Activated gamma-delta T cell treated with anti-CD3 and anti-CD28 coated beads, Interleukin-2, amount 50 U/mL, for 16 hours (primary cell): Measurements from ENCODE around the gene TMEM52B.
A peak's percentile ranks its signal among the peaks of the same experiment; 100 is the strongest.
"Not testable (repeated sequence)": the region's sequence is repeated elsewhere in the genome, so short reads cannot be mapped to it uniquely, and the experiment has no call there.

Experiments used
- DNase-seq: peaks from one replicate; pipeline ENCODE4 v3.0.0-alpha.2; 2020; ENCODE audit warnings: low read depth

The TMEM52B gene

DNA sequence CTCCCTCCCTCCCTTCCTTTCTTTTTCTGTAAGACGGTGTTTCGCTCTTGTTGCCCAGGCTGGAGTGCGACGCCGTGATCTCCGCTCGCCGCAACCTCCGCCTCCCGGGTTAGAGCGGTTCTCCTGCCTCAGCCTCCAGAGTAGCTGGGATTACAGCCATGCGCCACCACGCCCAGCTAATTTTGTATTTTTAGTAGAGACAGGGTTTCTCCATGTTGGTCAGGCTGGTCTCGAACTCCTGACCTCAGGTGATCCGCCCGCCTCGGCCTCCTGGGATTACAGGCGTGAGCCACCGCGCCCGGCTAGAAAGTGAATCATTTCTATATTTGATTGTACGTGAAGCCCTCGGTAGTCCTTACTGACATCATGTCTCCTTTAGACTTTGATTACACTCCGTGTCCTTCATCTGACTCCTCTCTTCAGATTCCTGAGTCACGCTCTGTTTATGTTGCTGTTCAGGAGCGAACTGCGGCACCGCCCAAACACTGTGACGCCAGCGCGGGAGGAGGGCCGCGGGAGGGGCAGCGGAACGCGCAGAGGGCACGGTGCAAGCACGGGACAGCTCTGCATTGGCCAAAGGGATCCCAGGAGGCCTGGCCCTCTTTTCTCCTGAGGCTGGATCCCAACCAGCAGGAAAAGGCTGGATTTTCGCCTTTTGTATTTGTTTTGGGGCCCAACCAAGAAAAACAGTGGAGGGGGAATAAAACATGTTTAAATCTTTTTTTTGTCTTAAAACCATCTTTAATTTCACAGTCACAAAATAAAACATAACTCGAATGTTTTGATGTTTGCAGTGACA, 33.3 kb downstream of the TMEM52B start:
- peak; percentile 75 for DNase-seq

DNA sequence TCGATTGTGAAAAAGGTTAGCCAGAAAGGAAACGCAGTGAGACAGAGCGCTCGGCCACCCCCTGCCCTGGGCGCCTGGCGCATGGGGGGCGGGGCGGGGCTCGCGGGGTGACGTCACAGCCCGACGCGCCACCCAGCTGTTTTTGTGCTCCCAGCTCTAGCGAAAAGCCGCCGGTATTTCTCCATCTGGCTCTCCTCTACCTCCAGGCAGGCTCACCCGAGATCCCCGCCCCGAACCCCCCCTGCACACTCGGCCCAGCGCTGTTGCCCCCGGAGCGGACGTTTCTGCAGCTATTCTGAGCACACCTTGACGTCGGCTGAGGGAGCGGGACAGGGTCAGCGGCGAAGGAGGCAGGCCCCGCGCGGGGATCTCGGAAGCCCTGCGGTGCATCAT, 33.9 kb downstream of the TMEM52B start, which contains the start of gene GABARAPL1:
TSS of gene GABARAPL1 (plus strand) at position 139 of the 393 bp plus-strand sequence. CDS start at position 392, 253 bp downstream.
- peak; percentile 74 for DNase-seq

DNA sequence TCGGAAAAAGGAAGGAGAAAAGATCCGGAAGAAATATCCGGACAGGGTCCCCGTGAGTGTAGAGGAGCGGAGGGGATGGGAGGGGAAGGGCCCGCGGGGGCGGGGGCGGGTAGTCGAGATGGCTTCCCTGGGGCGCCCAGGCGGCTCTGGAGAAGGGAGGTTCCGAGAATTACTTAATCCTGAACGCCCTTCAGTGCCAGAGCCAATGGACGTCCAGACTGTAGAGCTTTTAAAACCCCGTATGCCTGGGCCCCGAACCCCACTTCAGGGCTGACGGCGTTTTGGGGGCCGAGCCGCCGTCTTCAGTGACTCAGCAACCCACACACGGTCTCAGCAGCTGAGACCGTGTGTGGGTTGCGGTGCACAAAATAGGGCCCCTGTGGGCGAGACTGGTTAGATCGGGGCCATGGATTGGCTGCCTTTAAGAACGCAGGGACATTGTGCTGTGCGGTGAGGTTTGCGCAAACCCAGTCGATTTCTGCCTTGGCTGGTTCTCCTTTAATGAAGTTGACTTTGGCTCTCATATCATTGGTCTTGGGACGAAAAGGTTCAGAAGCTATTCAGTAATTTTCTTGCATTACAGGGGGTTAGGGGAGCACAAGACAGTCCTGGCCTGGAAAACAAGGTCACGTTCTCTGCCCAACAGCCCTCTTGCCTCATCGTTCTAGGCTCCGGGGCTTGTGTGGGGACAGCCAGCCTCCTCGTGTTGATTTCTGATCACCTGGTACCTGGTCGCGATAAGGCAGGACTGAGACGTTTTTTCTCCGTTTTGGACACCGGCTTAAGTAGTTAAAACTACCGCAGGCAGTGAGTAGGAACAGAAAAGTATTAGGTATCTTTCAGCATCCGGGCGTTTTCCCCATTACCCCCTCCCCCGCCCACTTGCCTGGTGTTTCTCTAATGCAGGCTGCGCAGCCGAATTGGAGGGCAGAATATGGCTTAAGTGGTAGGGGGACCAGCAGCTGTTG, 34.6 kb downstream of the TMEM52B start:
- peak; percentile 80 for DNase-seq

DNA sequence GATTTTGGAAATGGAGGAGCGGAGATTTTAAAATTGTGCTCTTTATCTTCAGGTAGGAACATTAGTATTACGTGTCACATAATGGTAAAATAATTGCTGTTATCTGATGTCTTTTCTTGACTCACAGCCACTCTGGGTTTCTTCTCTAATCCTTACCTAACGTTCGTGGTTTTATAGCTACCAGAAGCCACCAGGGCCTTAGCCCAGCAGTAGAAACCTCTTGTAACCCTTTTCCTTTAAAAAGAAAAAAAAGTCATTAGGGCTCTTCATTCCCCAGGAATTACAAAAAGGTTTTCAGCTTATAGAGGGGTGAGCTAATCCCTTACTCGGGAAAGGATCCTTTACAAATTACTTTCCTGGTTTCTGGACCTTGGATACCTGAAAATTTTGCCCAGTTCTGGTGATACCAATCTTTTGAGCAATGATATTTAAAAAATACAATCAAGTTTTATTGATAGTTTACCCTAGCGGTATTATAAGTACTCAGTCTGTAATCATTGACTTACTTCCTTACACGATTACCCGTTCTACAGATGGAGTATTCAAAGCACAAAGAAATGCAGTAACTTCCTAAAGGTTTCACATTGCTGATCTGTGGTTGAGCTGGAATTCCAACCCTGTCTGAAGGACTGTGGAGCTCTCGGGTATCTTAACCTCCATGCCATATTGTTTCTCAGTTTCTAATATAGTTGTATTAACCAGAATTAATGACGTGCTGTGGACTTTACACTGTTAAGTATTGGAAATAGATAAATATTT, 35.5 kb downstream of the TMEM52B start:
- no peak for DNase-seq

DNA sequence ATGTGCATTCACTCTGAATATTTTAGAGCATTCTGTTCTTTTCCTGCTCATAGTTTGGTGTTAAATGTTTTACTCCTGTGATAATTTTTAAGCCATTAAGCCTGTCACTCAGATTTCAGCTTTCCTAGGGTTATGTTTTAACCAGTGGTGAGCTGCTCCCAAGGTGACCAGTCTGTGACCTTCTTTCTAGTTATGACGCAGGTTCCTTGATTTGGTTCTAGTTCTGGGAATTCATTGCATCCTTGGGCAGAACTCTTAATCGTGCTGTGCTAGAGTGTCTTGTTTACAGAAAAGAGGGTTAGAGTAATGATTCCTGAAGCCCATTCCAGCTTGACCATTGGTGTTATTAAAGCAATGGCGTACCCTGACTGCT, 36.0 kb downstream of the TMEM52B start:
- DNase-seq = no peak

DNA sequence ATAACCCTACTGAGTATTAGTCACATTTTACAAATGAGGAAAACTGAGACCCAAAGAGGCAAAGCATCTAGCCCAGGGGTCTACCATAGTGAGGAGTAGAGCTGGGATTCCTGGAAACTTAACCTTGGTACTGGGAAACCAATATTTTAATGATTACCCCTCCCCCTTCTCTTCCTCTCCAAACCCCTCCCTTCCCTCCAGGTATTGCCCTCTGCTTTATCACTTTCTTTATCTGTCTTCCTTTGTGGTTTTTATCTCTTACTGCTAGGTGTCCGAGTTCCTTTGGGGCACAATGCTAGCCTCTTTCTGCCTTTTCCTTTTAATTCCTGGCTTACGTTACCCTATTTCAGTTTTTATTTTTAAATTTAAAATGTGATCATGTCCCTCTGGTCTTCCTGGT, 36.6 kb downstream of the TMEM52B start:
- DNase-seq = no peak

DNA sequence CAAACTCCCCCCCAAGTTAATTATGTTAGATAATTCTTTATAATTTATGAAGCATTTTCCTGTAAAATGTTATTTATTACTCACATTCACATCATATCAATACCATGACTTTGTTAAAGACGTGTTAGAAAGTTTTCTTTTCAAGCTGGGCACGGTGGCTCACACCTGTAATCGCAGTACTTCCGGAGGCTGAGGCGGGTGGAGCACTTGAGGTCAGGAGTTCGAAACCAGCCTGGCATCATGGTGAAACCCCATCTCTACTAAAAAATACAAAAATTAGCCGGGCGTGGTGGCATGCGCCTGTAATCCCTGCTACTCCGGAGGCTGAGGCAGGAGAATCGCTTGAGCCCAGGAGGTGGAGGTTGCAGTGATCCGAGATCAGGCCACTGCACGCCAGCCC, 37.1 kb downstream of the TMEM52B start:
- DNase-seq = peak; percentile 12

DNA sequence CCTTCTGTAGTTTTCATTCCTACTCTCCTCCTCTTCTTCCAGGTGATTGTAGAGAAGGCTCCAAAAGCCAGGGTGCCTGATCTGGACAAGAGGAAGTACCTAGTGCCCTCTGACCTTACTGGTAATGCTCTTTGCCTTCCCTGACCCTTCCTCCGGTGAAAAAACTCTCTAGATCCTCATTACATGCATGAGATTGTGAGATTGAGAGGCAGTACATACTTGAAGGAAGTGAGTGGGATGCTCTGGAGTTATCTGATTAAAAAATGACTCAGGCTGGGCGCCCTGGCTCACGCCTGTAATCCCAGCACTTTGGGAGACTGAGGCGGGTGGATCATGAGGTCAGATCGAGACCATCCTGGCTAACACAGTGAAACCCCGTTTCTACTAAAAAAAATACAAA, 39.2 kb downstream of the TMEM52B start:
- no peak for DNase-seq

DNA sequence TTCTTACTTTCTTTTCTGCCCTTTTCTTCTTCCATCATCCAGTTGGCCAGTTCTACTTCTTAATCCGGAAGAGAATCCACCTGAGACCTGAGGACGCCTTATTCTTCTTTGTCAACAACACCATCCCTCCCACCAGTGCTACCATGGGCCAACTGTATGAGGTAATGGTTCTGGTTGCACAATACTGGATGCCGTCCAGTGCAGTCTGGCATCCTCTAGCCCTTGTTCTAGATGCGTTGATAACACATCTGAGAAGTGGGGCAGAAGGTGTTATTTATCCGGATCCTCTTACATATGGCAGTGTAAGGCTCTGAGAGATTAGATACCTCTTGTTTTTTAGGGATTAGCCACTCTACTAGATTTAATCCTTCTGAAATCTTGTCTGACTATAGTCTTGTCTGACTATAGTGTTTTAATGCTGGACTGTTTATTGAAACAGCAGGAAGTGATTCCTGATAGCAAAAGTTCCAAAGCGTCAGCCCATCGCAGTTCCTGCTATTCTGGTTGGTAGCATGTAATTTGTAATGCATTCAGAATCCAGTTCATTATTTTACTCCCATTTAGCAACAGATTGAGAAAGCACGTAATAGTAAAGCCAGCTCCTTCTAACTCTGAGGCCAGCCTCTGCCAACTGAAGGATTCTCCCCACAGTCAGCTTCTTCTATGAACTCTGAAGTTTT, 41.7 kb downstream of the TMEM52B start:
- DNase-seq = no peak

DNA sequence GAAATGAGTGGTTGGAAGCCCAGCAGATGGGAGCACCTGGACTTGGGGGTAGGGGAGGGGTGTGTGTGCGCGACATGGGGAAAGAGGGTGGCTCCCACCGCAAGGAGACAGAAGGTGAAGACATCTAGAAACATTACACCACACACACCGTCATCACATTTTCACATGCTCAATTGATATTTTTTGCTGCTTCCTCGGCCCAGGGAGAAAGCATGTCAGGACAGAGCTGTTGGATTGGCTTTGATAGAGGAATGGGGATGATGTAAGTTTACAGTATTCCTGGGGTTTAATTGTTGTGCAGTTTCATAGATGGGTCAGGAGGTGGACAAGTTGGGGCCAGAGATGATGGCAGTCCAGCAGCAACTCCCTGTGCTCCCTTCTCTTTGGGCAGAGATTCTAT, 43.0 kb downstream of the TMEM52B start:
- DNase-seq = no peak

DNA sequence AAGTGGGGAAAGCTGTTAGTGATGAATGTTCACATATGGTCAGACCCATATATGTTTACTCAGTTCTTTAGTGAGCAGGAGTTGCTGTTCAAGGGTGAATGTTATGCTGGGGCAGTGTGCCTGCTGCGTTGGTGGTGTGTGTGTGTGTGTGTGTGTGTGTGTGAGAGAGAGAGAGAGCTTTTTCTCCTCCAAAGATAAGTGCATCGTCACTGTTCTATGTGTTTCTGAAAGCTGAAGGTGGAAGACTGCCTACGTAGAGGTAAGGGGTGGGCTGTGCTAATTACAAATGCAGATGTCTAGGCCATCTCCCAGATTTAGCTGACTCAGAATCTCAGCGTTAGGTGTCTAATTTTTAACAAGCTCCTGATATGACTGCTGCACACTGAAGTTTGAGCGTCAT, 44.4 kb downstream of the TMEM52B start:
- DNase-seq = no peak

DNA sequence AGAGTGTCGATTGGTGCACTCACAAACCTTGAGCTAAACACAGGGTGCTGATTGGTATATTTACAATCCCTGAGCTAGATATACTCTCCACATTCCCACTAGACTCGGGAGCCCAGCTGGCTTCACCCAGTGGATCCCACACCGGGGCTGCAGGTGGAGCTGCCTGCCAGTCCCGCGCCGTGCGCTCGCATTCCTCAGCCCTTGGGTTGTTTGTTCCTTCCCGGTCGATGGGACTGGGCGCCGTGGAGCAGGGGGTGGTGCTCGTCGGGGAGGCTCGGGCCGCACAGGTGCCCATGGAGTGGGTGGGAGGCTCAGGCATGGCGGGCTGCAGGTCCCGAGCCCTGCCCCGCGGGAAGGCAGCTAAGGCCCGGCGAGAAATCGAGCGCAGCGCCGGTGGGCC, 46.6 kb downstream of the TMEM52B start:
- not testable (repeated sequence) for DNase-seq

DNA sequence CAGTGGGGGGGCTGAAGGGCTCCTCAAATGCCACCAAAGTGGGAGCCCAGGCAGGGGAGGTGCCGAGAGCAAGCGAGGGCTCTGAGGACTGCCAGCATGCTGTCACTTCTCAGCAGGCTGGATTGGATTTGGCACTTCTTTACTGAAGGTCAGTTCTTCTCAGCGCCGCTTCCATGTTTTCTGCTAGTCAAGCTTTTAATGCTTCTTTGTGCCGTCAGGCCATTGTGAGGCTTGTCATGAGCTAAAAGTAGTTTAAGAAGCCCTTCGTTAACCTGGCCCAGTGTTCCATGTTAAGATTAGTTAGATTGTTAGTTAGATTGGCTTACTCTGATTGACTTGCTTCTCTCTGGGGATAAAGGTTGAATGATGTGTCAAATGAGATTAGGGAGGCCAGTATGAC, 47.3 kb downstream of the TMEM52B start:
- DNase-seq = no peak

DNA sequence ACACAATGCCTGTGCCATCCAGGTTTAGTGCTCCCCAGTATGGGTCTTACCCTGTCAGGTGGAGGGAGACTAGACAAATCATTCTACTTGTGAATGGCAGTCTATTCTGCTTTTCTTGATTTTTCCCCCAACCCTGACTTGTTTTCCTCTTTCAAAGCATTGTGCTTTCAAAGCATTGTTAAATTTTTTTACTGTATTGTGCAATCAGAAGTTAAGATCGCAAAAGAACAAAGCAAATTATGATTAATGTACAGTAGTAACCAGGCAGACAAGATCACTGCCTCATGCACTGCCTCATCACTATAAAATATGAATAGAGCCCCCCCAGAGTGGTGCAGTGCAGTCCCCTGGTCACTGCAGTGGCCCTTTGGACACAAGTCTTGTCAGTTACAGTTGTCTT, 47.9 kb downstream of the TMEM52B start:
- DNase-seq = no peak

DNA sequence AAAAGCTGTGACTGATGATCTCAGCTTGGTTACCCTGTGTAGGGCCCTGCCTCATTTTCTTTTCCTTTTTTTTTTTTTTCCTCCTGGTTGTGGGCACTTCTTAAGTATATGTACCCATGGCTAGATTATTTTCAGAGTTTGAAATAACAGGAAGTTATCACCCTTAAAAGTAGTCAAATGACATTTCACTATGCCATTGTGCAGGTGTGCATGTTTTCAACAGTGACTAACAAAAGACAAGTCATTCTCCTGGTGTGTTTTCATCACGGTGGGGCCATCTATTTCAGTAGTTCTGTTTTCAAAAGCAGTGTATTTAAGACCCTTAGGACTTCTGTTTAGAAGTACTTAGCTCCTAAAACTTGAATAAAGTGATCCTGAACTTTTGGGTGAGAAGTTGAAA, 48.8 kb downstream of the TMEM52B start:
- no peak for DNase-seq

DNA sequence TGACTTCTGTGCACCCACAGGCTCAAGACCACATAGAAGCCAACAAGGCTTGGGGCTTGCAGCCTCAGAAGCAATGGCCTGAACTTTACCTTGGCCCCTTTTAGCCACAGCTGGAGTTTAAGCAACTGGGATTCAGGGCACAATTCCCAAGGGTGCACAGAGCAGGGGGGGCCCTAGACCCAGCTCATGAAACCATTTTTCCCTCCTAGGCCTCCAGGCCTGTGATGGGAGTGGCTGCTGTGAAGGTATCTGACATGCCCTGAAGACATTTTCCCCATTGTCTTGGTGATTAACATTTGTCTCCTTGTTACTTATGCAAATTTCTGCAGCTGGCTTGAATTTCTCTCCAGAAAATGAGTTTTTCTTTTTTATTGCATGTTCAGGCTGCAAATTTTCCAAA, 55.7 kb downstream of the TMEM52B start:
- no peak for DNase-seq

DNA sequence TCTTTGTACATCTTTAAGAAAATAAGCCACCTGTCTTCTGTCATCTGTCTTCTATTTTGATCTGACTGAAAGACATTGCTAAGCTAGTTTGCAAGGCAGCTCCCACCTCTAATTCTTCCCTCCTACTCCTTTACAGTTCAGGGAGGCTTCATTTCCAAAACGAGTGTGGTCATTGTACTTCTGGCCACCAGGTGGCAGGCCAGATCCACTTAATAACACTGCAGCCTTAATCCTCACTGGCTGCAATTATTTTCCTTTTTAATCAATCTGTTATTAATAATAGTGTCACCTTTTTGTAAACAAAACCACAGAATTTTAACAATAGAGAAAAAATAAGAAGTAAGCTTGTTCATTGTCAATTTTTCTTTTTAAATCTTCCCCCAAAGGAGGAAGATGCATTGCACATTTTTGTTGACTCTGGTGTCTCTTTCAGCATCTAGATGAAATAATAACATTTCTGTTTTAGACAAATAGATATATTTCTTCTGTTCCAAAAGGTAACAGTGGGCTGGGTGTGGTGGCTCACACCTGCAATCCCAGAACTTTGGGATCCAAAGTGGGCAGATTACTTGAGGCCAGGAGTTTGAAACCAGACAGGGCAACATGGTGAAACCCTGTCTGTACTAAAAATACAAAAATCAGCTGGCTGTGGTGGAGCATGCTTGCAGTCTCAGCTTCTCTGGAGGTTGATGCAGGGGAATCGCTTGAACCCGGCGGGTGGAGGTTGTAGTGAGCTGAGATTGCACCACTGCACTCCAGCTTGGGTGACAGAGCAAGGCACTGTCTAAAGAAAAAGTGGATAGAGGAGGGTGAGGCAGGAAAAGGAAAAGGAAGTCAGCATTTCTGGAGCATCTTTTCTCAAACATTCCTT, 57.2 kb downstream of the TMEM52B start:
- peak; percentile 27 for DNase-seq

DNA sequence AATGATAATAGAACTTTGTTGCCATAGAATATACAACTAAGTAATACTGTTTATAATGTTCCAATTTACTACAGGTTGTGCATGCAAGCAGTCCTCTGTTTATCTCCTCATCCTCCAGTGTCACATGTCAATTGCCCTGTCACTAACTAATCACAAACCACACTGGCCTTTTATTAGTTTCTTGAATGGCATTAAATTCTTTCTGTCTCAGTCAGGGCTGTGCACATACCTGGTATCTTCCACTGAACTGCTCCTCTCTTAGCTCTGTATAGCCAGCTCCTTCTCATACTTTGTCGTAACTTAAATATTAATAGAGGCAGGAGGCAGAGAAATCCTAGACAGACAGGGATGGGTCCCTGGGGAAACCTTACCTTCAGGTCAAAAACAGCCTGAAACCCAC, 57.9 kb downstream of the TMEM52B start:
- no peak for DNase-seq

DNA sequence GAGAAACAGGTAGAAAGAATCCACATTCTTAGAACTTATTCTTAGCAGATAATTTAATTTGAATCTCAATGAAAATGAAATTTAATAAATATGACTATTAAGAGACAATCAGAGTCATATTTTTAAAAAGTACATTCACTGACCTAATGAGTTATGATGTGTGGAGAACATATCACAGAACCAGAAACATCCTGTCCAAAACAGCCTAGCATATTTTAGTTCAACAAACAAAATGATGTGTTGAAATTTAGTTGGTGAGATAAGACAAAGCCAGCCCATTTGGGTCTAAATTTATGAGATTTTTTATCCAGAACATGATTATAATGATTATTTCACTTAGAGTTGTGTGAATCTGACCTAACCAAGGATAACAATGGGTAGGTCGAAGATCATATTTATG, 59.7 kb downstream of the TMEM52B start:
- DNase-seq = no peak

DNA sequence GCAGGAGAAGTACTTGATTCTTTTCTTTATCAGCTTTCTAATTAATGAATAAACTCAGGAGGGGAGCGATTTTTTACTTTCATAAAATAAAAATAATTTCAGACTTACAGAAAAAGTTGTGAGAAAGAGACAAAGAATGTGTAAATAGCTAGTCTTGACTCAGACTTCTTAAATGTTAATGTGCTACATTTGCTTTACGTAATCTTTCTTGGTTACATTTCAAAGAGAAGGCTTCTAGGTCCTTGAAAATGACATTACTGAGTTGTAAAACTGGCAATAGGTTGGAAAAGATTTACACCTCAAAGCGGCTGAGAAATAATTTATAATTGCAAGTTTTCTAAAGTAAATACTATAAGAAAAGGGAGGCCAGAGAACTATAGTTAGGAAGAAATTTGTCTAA, 62.5 kb downstream of the TMEM52B start:
- no peak for DNase-seq
